ENCODE measurements around the gene ARHGEF19.

GRCh38 chr1:16213013-16213412 lies 561 bp upstream of the ARHGEF19 start:
- TF ChIP-seq CTCF (IDR thresholded peaks at IDR 0.05), result no peak
- no peak for TF ChIP-seq POLR2A (IDR thresholded peaks at IDR 0.05)

Data from adrenal gland (tissue), 5 donors.